TTC549 (cell line): Measurements from ENCODE around the gene ANXA10.
"Not testable (repeated sequence)": the region's sequence is repeated elsewhere in the genome, so short reads cannot be mapped to it uniquely, and the experiment has no call there.

ENCODE experiments used
- FAIRE-seq: peaks from 2 replicates; lab custom pipeline; 2012; peaks lifted over from hg19 to GRCh38; lab: Jason Lieb, UNC

ANXA10 gene

DNA sequence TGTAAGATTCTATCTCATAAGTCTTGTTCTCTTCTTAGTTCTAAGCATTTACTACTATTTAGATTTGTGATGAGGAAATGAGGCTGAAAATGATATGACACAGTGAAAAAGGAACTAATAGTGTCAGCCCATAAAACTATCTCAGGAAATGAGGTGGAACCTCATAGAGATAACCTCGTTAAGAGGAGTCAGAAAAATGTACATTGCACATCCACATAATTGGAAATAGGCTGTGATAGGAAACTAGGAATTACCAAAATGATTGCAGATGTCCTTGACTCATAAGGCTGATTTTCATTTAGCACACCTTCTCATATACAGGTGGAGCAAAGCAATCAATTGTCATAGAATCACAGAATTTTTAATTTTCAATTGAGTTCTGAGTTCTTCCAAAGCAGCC lies 26.8 kb downstream of the ANXA10 start:
- no peak for FAIRE-seq

DNA sequence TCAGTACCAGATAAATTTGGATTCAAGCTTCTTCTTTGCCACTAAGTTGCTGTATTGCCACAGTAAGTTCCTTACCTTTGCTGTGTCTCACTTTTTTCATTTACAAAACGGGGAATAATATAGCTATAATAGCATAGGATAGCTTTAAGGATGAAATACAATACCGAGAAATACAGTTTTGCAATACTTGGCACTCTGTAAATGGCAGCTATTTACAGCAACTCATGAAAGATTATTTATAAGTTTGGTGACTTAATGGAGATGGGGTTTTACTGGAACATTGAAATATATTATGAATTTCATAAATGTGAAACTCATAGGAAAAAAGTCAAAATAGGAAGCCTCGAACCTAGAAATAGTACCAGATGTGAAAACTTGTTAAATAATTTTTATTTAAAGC lies 27.6 kb downstream of the ANXA10 start:
- FAIRE-seq: no peak

DNA sequence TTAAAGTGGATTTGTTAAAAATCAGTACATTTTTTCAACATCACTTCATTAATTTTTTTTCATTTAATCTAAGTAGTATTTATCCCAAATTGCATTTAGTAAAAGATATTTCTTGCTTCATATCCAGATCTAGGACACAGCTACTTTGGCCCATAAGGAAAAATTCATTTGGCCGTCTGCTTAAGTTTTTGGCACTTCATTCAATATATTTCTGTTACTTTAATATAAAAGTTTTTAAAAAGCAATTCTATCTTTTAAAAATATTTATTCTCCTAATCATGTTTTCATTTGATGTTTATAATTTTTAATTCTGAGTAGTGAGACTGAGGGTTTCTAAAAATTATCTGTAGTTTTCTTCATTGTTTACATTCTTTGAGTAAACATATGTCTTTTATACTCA lies 28.5 kb downstream of the ANXA10 start:
- no peak for FAIRE-seq

DNA sequence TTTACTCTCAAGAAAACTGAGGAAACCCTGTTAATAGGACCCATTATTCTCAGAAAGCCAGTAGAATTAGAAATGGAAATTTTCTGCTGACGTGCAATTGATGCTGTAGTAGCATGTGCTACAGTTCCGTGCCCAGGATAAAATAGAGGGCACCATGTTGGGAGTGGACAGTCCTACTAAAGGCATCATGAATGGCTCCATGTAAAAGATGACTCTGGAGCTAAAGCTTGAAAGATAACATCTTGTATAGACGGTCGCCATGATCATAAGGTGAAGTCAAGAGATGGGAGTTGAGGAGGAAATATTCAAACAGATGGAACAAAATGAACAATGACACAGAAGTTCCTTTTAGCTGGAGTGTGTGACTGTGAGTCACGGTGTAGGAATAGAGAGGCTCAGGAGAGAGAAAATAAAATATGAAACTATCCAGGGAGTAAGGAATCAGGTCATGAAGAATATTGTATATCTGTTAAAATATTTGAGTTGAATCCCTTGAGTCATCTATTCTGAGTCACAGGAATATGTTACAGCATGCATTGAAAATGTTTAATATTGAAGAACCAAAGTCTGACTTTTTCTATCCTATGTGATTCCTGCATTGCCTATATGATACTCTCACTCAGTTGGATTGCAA lies 31.8 kb downstream of the ANXA10 start:
- FAIRE-seq: no peak

DNA sequence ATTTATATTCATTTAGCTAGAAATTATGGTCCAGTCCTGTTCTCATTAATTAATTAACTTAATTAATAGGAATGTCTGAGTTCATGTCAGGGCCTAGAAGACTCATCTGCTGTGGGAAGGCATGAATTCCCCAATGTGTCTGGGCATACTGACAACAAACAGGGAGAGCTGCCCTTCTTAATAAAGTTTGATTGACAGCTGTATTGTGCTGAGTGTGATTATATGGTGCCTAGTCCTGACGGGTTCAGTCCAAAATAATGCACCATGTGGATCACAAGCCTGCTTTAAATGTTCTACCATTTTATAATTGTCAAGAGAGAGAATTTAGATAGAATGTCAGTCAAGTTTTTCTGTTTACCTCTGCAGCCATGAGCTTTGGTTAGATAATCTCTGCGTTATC lies 34.6 kb downstream of the ANXA10 start:
- FAIRE-seq: no peak

DNA sequence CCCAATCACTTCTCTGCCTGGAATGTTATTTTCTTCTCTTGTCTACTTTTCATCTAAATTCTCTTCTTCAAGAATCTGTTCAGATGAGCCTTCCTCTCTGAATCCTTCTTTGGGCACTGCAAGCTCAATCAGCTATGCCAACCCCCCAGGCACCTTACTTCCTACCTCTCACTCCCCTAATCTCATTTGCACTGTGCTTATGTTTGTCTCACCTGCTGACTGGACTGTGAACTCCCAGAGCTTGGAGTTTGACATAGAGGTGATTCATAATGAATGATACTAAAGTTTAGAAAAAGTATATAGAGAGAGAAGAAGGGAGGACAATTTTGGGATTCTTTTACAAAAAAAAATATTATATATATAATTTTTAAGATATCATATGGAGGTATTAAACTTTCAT lies 36.3 kb downstream of the ANXA10 start:
- no peak for FAIRE-seq

DNA sequence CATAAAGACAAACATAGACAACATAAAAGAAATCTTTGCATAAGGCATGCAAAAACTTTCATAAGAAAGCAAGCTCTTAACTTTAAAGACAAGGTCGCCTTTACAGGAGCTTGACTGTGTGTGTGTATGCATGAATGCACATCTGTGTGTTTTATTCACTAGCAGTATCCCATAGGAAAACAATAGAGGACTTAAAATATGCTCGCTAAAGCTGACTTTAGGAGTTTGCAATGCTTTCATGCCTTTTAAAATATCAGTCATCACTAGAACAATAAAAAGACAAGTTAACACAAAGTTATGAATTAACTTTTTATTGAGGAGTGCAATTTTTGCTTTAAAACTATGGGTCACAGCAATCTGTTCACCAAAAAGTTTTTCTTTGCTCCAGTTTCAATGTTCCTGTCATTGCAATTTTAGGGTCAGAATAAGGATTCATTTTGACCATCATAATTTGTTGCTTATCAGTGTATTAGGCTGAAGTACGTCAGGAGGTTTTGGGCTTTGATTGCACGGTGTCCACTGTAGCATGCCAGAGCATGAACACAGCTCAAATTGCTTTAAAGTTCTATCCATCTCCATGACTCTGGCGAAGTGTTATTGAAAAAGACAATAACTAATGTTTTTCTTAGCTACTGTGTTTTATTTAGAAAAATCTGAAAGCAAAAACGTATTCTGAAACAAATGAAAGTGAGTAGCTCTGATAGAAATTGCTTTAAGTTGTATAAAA lies 36.9 kb downstream of the ANXA10 start:
- no peak for FAIRE-seq

DNA sequence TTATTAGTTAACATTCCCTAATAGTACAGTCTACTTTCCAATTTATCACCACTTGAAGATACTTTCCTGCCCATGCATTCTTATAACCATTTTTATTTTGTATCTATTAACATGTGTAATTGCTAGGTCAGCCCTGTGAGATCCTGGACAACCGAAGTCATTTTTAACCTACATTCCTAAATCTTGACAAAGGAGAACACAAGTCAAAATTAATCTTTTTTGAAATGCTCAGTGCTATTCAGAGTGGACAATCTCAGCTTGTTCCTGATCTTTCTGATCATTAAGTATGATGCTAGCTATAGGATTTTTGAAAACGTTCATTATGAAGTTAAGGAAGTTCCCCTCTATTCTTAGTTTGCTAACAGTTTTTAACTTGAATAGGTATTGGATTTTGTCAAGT lies 37.5 kb downstream of the ANXA10 start:
- FAIRE-seq: no peak

DNA sequence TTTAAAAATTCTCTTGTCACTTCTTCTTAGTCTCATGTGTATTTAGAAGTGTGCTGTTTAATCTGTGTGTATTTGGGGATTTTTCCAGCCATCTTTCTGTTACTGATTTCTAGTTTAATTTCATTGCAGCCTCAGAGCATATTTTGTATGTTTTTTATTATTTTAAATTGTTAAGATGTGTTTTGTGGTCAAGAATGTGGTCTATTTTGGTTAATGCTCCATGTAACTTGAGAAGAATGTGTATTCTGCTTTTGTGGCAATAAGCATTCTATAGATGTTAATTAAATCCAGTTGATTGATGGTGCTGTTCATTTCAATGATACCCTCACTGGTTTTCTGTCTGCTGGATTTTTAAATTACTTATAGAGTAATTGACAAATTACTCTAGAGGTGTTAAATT lies 38.9 kb downstream of the ANXA10 start:
- no peak for FAIRE-seq

DNA sequence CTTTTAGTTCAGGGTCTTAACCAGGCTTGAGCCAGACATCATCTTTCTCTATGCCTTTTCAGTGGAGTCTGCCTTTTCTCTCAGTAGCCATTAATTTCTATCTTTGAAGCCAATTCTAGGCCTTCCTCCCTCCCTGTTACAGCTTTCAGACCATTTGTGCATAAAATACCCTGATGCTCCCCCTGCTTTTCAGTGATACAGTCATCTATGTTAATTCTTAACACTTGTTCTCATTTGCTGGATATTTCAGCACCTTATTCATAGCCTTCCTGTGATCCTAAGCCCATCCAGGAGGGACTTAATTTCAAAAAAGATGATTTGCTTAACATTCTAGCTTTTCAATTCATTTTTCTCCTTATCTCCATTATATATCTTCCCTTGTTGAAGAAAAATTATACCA lies 42.3 kb downstream of the ANXA10 start:
- FAIRE-seq: no peak

DNA sequence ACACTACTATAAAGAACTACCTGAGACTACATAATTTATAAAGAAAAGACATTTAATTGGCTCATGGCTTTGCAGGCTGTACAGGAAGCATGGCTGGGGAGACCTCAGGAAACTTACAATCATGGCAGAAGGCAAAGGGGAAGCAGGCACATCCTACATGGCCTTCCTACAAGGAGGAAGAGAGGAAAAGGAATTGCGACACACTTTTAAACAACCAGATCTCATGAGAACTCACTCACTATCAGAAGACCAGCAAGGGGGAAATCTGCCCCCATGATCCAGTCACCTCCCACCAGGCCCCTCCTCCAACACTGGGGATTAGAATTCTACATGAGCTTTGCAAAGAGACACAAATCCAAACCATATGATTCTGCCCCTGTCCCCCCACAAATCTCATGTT lies 43.5 kb downstream of the ANXA10 start:
- FAIRE-seq: not testable (repeated sequence)

DNA sequence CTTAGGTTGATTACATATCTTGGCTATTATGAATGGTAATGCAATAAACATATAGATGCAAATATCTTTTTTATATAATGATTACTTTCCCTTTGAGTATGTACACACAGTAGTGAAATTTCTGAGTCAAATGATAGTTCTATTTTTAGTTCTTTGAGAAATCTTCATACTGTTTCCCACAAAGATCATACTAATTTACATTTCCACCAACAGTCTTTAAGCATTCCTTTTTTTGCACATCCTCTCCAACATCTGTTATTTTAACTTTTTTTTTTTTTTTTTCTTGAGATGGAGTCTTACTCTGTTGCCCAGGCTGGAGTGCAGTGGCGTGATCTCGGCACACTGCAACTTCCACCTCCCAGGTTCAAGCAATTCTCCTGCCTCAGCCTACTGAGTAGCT lies 45.4 kb downstream of the ANXA10 start:
- not testable (repeated sequence) for FAIRE-seq

DNA sequence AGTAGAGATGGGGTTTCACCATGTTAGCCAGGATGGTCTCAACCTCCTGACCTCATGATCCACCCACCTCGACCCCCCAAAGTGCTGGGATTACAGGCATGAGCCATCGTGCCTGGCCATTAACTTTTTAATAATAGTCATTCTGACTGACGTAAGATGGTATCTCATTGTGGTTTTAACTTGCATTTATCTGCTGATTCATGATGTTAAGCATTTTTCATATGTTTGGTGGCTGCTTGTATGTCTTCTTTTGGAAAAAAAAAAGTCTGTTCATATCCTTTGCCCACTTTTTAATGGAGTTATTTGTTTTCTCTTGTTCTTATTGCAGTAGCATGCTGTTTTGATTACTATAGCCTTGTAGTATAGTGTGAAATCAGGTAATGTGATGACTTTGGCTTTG lies 45.8 kb downstream of the ANXA10 start:
- no peak for FAIRE-seq

DNA sequence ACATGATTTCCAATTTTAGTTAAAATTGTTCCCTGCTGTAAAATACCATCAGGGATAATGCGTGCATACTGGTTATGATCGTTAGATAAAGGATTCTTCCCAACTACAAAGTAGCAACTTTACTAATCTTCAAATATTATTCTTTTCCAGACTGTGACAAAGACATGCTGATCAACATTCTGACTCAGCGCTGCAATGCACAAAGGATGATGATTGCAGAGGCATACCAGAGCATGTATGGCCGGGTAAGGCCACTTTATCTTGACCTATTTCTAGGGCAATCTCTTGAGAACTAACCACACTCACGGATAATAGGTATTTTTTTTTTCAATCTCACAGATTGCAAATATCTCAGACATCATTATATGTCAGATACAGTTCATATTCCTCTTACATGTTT lies 47.0 kb downstream of the ANXA10 start:
- FAIRE-seq: no peak

DNA sequence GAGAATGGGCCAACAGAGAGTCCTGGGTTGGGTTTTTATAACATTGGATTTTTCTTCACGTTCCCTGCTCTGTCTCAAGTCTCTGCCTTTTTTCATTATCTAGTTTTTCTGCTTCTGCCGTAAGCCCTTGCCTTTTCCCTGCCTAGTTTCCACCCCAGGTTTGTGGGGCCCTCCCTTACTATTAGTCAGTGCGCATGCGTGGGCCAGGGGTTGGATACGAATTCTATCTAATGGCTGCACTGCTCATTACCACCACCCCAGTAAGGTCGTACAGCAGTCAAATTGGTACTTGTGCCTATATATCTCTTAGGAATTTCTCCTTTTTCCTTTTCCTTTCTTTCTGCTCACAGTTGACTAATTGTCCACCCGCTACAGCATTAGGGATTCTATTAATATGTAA lies 49.4 kb downstream of the ANXA10 start:
- no peak for FAIRE-seq

DNA sequence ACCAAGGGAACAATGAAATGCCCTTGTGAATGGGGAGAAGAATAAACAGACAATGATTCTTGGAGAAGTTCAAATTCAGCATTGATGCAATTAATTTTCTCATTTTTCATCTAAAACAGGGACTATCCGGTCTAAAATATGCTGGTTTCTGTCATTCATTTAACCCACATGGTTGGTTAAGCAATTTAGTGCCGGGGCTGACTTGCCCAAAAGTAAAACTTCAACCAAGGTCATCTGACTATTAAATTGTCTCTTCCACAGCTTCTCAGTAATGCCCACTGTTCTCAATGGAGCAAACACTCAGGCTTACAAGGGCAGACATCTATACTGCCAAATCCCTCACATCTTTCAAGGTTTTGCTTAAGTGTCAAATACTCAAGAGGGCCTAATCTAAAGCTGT lies 51.3 kb downstream of the ANXA10 start:
- FAIRE-seq: no peak

DNA sequence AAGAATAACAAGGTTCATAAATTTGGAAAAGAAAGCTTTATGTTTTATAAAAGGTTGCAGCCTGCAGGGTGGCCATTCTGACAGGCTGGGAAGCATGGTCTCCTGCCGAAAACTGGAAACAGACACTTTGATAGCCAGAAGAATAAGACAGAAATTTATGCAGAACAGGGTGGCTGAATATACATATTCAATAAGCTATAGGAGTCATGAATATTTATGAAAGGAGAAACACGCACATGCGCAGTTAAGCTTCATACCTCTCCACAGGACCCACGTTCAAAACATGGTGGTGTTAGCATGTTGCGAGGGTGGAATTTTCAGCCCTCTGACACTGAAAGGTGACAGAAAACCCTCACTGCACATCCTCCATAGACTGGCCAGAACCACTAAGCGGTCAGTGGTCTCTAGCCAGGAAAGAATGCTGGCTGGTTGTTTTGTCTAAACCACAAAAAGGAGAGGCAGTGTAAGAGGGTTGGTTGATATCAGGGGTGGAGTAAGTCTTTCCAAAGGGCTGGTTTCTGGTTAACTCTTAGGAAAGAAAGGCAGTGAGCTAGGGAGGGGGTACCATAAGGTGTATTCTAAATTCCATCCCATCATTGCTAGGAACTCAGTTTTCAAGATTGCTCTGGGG lies 58.2 kb downstream of the ANXA10 start:
- no peak for FAIRE-seq

DNA sequence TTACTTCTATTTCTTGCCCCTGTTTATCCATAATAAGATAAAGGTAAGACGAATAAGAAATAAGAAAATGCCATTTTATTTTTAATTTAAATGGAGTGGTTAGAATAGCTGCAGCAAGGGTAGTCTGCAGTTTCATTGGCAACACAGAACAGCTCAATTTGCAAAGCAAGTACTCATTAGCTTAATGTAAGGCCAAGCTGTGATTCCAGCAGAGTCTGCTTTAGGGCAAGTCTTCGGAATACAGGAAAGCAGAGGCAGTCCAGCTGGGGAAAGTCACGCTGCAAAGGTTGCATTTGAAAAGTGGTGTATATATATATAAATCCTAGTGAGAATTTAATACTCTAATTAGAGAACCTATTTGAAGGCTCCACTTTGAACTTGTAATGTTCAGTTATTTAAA lies 59.0 kb downstream of the ANXA10 start:
- no peak for FAIRE-seq

DNA sequence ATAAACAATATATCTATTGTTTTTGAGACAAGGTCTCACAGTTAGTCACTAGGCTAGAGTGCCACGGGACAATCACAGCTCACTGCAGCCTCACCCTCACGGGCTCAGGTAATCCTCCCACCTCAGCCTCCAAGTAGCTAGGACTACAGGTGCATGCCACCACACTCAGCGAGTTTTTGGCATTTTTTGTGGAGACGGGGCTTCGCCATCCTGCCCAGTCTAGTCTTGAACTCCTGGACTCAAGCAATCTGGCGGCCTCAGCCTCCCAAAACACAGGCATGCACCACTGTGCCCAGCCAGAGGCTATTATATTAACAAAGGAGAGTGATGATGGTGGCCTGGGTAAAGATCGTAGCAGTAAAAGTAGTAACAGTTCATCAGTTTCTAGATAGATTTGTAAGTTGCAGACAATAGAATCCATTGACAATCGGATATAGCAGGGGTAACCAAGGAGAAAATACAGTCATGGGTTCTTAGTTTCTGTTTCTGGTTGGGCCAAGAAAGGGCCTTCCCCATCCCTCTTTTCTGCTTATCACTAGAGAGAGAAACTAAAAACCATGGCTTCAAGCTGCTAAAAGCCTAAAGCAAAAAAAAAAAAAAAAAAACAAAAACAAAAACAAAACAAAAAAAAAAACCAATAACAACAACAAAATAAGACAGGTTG lies 60.6 kb downstream of the ANXA10 start:
- no peak for FAIRE-seq

DNA sequence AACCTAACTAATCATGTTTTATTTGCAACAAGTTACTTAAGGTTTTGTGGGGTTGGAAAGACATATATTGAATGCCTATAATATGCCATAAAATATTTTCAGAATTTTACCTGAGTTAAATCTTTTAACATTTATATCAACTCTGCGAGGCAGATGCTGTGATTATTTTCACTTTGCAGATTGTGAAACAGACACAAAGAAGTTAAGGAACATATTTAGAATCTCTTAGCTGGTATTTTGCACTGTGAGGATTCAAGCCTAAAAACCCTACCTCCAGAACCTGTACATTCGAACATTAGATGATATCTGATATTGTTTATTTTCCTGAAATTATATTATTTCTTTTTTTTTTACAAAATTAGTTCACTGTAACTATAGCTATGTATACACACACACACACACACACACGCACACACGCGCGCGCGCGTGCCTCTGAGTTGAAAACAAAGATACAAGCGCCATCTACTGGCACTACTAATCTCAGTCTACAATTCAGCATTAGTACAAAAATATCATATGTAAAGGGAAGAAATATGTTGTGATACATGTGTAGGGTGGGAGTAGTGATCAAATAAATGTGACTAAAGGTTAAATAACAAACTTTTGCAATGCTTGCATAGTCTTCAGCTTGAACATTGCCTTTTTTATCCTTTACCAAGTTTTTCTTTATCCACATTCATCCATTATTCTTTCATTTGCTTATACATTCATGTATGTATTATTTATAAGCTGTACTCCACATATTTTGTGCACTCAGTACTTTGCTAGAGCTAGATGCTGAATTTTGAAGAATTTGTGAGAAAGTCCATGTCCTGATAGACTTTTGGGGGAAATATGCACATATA lies 61.5 kb downstream of the ANXA10 start:
- FAIRE-seq: peak; percentile 42

DNA sequence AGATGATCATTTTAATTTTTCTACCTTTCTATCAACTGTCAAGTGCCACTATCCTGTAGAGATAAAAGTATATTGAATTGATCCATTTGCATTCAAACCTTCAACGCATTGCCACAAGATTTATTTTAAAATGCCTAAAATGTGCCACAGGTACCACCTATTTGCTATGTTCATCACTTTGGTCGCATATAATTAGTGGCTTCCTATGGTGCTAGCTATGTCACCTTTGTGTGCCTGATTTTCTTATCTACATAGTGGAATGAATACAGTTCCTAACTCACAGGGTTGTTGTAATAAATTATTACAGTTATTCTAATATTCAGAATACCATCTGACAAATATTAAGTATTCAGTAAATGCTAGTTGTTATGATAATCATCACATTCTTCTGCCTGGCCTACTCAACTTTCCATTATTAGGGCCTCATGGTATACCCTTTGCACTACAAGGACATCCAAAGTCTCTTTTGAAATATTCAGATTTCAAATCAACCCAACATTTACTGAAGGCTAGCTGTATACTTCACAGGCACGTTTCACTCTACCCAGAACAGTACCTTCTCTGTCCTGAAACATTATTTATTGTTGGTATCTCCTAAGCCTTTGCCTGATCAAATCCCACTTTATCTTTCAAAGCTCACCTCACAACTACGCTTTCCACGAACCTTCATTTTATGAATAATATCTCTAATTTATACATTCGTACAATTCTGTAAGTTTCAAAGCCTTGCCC lies 62.4 kb downstream of the ANXA10 start:
- no peak for FAIRE-seq

DNA sequence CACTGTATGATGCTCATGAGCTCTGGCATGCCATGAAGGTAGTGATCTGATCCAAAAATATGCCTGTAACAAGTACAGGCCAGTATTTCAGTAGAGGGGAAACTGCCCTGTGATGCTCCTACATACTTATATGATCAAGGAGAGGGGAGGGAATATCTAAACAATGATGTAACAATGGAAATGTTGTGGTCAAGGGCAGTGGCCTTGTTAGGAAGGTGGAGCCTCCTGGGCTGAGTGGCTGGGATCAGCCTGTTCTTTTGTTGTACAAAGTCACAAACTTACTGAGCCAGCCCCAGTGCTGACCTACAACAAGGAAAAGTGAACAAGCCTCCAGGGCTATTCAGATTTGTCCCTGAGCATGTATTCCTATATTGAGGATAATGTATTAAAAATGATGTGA lies 70.3 kb downstream of the ANXA10 start:
- FAIRE-seq: no peak
